NCI-H1048 (cell line): ENCODE results near the gene CDKAL1.

Experiments used
- DNase-seq: peaks from one replicate; lab custom pipeline; 2025; lab: John Stamatoyannopoulos, UW

The CDKAL1 gene

GRCh38 chr6:20877008-20877937, 343.0 kb downstream of the CDKAL1 start:
- no peak for DNase-seq

- DNase-seq, result no peak
Measured at GRCh38 chr6:20879121-20879520, 344.9 kb downstream of the CDKAL1 start.

DNA sequence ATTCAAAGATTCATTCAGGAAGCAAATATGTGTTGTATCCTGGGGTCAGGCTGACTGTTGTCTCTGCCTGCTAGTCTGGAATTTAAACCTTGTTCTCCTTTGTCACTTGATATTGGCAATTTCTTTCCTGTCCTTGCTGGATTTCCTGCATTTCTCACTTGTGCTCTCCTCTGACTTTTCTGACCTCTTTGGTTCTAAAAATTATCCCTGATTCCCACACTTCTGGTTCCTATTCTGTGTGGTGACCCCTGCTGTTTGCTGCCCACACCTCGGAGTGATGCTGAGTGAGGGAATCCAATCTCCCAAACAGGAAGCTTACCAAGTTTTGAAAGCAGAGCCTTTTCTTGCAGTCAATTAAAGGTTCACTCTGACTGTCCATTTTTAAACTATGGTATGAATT, 345.3 kb downstream of the CDKAL1 start:
- no peak for DNase-seq

DNA sequence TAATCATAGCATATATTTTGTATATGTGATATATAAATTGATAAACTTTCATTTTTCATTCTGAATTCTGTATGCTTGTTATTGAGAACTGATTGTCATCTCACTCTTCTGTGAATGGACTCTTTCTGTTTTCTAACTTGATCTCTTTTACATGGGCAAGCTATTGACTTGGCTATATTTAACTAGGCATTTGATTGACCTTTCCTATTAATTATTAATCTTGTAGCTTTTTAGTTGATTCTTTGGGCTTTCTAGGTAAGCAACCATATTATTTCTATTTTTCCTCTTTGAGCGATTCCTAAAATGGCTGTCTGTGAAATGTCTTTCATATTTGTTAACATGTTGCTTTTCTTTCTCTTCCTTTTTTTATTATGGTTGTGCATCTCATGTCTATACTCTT, 347.1 kb downstream of the CDKAL1 start:
- no peak for DNase-seq

GRCh38 chr6:20882014-20882413, 347.8 kb downstream of the CDKAL1 start:
- no peak for DNase-seq

- no peak for DNase-seq
Measured at GRCh38 chr6:20885076-20885475, 350.8 kb downstream of the CDKAL1 start.

GRCh38 chr6:20891161-20891560, 356.9 kb downstream of the CDKAL1 start:
- no peak for DNase-seq

DNA sequence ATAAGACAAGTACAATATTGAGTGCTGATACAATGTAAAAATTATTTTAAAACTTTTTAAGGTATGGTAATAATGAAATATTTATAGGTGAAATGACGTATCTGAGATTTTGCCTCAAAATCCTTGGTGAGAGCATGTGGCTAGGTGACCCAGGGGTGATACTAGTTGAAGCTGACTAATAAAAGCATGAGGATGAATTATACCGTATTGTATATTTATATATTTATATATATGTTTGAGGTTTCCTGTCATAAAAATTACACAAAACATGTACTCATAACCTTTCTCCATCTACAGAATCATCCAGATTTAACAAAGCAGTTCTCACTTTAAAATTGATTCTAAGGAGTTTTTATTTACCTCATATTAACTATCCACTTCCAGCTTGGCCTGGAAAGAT, 358.1 kb downstream of the CDKAL1 start:
- DNase-seq, result no peak

DNA sequence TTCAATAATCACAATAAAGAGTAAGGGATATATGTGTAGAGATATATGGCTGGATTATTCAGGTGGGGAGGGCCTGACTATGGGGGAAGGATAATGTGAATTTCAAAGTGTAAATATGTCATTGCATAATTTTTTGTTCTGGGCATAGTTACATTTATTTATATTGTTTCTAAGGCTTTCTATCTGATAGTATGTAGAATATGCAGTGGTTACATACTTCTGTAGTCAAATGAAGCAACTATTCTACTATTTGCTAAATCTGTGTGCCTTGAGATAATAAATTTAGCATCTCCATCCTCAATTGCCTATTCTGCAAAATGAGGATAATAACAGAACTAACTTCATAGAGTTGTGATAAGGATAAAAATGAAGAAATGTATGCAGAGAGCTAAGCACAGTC, 359.2 kb downstream of the CDKAL1 start:
- no peak for DNase-seq

GRCh38 chr6:20900389-20901160, 366.3 kb downstream of the CDKAL1 start:
- no peak for DNase-seq

GRCh38 chr6:20905377-20905776, 371.1 kb downstream of the CDKAL1 start:
- DNase-seq, result no peak

GRCh38 chr6:20906945-20907344, 372.7 kb downstream of the CDKAL1 start:
- DNase-seq, result no peak

GRCh38 chr6:20907486-20908071, 373.3 kb downstream of the CDKAL1 start:
- no peak for DNase-seq

DNA sequence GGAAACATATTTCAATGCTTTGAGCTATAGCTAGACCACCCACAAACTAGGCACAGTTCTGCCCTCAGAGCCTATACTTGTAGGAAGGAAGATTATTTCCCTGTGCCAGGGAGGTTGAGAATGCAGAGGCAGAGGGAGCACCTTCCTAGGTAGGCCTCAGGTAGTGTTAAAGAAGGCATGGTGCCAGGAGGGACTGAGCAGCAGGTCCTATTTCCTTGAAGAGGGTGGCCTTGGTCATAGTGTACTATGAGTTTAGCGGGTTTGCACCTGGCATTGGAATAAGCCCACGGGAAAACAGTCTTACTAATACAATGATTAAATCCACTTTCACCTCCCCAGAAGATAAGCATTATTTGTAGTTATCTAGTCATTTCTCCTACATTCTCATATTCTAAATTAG, 375.4 kb downstream of the CDKAL1 start:
- no peak for DNase-seq

GRCh38 chr6:20911712-20912111, 377.5 kb downstream of the CDKAL1 start:
- DNase-seq, result no peak

GRCh38 chr6:20915156-20915555, 380.9 kb downstream of the CDKAL1 start:
- no peak for DNase-seq

GRCh38 chr6:20915626-20916025, 381.4 kb downstream of the CDKAL1 start:
- DNase-seq, result no peak

GRCh38 chr6:20916086-20916485, 381.8 kb downstream of the CDKAL1 start:
- no peak for DNase-seq

DNA sequence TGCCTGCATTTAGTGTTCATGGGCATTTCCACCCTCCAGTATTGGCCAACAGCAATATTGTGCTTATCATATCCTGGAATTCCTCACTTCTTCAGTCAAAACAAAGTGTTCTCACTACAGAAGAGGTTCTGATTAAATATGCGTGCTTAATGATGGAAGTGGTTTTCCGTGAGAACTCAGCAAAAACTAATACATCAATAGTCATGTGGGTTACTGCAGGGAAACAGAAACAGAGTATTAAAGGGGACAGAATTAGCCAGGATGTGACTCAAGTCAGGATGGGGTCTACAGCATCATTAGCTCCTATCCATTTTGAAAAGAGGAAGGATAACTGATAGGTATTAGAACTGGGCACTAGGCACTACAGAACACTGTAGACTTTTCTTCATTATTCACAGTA, 384.6 kb downstream of the CDKAL1 start:
- DNase-seq, result no peak

DNA sequence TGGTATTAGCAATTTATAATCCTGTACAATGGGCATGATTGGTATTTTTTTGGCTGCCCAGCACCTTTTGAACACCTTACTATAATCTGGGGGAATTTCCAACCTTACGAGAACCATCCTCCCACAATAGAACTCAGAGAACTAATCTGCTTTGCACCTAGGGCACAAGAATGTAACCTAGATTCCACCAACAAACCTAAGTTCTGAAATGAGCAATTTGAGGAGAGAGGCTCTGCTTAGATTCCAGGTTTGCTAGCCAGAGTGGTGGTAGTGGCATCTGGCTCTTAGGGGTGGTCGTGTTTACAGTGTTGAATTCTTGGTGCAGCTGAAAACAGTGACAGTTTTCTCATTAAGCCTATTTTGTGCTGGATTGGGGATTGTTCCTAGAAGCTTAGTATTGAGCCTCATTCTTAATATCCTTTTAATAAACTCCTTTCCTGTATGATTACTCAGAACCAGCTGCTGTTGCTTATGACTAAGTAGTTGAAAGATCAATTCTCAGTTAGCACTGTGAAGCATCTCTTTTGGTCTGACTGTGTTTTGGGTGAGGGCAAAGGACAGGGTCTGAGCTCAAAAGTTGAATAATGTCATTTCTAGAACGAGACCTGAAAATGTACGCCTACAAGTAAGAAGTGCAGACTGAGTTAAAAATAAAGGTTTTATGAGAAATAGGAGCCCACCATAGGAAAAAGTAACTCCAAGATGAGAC, 385.6 kb downstream of the CDKAL1 start:
- no peak for DNase-seq

DNA sequence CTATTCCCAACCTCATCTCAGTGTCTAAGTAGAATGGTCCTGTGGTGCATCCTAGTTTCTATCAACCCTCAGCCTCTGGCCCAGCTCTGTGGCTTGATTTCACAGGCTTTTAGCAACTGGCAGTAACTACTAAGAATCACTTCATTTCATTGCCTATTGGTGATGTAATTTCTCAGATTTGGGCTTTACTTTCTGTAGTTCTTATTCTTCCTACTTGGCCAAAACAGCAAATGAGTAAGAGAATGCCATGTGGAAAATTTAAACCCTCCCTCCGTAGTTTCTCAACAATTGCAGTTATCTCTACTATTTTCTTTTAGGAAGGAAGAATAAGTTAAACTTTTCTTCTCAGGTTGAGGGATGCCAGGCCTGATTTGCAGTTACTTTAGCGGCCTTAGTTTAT, 387.3 kb downstream of the CDKAL1 start:
- no peak for DNase-seq

GRCh38 chr6:20922743-20923142, 388.5 kb downstream of the CDKAL1 start:
- DNase-seq, result no peak
